Activated CD4-positive, alpha-beta T cell treated with anti-CD3 and anti-CD28 coated beads, Interleukin-2, Interleukin-4, amounts not matched to agents 100 ng/mL and 50 ng/mL, durations not matched to agents 16 hours and 8 hours (primary cell): ENCODE results near the gene IRAK3.

Experiments used
- DNase-seq: peaks from one replicate; pipeline ENCODE4 v3.0.0-alpha.2; 2020; ENCODE audit warnings: low spot score

Gene IRAK3

GRCh38 chr12:66258011-66258410 is 69.0 kb downstream of the IRAK3 start:
- no peak for DNase-seq

GRCh38 chr12:66262737-66263136 is 73.7 kb downstream of the IRAK3 start:
- no peak for DNase-seq

- no peak for DNase-seq
These were observed 79.5 kb downstream of the IRAK3 start for GRCh38 chr12:66268562-66268961.

- no peak for DNase-seq
These were observed 80.1 kb downstream of the IRAK3 start for GRCh38 chr12:66269142-66269541.

- DNase-seq, result peak; percentile 65
These were observed 80.9 kb downstream of the IRAK3 start for GRCh38 chr12:66269757-66270383.

GRCh38 chr12:66270613-66271012 is 81.6 kb downstream of the IRAK3 start:
- DNase-seq, result no peak

GRCh38 chr12:66272650-66273049 is 83.6 kb downstream of the IRAK3 start:
- no peak for DNase-seq

- DNase-seq, result no peak
These were observed 84.1 kb downstream of the IRAK3 start for GRCh38 chr12:66273147-66273546.

GRCh38 chr12:66275040-66275439 is 86.0 kb downstream of the IRAK3 start:
- DNase-seq, result peak; percentile 75

GRCh38 chr12:66279123-66279712 is 90.2 kb downstream of the IRAK3 start:
- no peak for DNase-seq

GRCh38 chr12:66280561-66280960 is 91.5 kb downstream of the IRAK3 start:
- no peak for DNase-seq

GRCh38 chr12:66282244-66282643 is 93.2 kb downstream of the IRAK3 start:
- DNase-seq, result no peak

- no peak for DNase-seq
These were observed 98.3 kb downstream of the IRAK3 start for GRCh38 chr12:66287275-66287674.

- peak; percentile 81 for DNase-seq
These were observed 99.1 kb downstream of the IRAK3 start for GRCh38 chr12:66288121-66288520.

GRCh38 chr12:66289485-66289884 is 100.5 kb downstream of the IRAK3 start:
- DNase-seq, result no peak

GRCh38 chr12:66290716-66291200 is 101.7 kb downstream of the IRAK3 start:
- peak; percentile 70 for DNase-seq

- no peak for DNase-seq
These were observed 107.2 kb downstream of the IRAK3 start for GRCh38 chr12:66296176-66296683.

- no peak for DNase-seq
These were observed 108.1 kb downstream of the IRAK3 start for GRCh38 chr12:66297080-66297479.

- no peak for DNase-seq
These were observed 108.9 kb downstream of the IRAK3 start for GRCh38 chr12:66297923-66298322.

- peak; percentile 99 for DNase-seq
These were observed 113.2 kb downstream of the IRAK3 start, which contains the start of gene HELB for GRCh38 chr12:66301944-66302826. Gene HELB, plus strand, starts transcription at chr12:66302493. Its CDS starts 111 bp downstream, at chr12:66302604.

GRCh38 chr12:66302827-66303169 is 113.8 kb downstream of the IRAK3 start:
- DNase-seq, result no peak

GRCh38 chr12:66303316-66303804 is 114.3 kb downstream of the IRAK3 start:
- peak; percentile 68 for DNase-seq
